HG03521 (cell line): ENCODE results near the gene RPTN.

Experiments used
- ATAC-seq: cut with Tn5 transposase; IDR thresholded peaks from one replicate; pipeline ENCODE4 v1.9.1; 2021; ENCODE audit warnings: mild to moderate bottlenecking, moderate library complexity; ENCODE audit not compliant: unreplicated experiment

RPTN gene

GRCh38 chr1:152159144-152159543 lies at the start of gene RPTN:
Gene RPTN, minus strand, starts transcription at chr1:152159228. Its CDS starts 1,339 bp downstream, at chr1:152157889.
- ATAC-seq, result no peak

- ATAC-seq, result no peak
Observed at GRCh38 chr1:152198982-152199381, 40.0 kb upstream of the RPTN start.

- ATAC-seq, result no peak
Observed at GRCh38 chr1:152197361-152197941, 38.4 kb upstream of the RPTN start.

GRCh38 chr1:152191711-152192110 lies 32.7 kb upstream of the RPTN start:
- ATAC-seq, result no peak

- no peak for ATAC-seq
Observed at GRCh38 chr1:152191260-152191659, 32.2 kb upstream of the RPTN start.

GRCh38 chr1:152190589-152190988 lies 31.6 kb upstream of the RPTN start:
- ATAC-seq, result no peak

- no peak for ATAC-seq
Observed at GRCh38 chr1:152189657-152190442, 30.8 kb upstream of the RPTN start.

- ATAC-seq, result no peak
Observed at GRCh38 chr1:152188673-152189591, 29.9 kb upstream of the RPTN start.

GRCh38 chr1:152186556-152187285 lies 27.7 kb upstream of the RPTN start:
- ATAC-seq, result no peak

- no peak for ATAC-seq
Observed at GRCh38 chr1:152185544-152186391, 26.7 kb upstream of the RPTN start.

- no peak for ATAC-seq
Observed at GRCh38 chr1:152182944-152183361, 23.9 kb upstream of the RPTN start.

- ATAC-seq, result no peak
Observed at GRCh38 chr1:152182431-152182830, 23.4 kb upstream of the RPTN start.

- ATAC-seq, result no peak
Observed at GRCh38 chr1:152179566-152179965, 20.5 kb upstream of the RPTN start.

GRCh38 chr1:152170287-152170905 lies 11.4 kb upstream of the RPTN start:
- no peak for ATAC-seq

GRCh38 chr1:152169366-152170025 lies 10.5 kb upstream of the RPTN start:
- ATAC-seq, result no peak

GRCh38 chr1:152168535-152168868 lies 9.5 kb upstream of the RPTN start:
- ATAC-seq, result no peak

GRCh38 chr1:152167835-152168534 lies 9.0 kb upstream of the RPTN start:
- ATAC-seq, result no peak

GRCh38 chr1:152166966-152167365 lies 7.9 kb upstream of the RPTN start:
- no peak for ATAC-seq
